Heart left ventricle (tissue), 13 donors: ENCODE data around the gene TMEM92.

ENCODE experiments used
- CTCF ChIP-seq, 12 donors: fragments of 200-600 bp; sonication (generic) in 4 of 12; IDR thresholded peaks; one replicate each; pipeline versions ENCODE4 v1.5.0 to v1.8.0; 2018 to 2022; ENCODE audit warnings: antibody characterized with exemption in 12 of 12, mild to moderate bottlenecking in 5 of 12
- POLR2A ChIP-seq, 2 donors: fragments of 450-650 bp; IDR thresholded peaks; one replicate each; pipeline ENCODE4 v1.6.1; 2017; ENCODE audit warnings: antibody characterized with exemption in 2 of 2, mild to moderate bottlenecking in 2 of 2, moderate library complexity in 2 of 2
- donor health status: ischemic (EF 13 %, LVEDD 7.1; RV severe dilation, severe dysfunction).
- donor health status: DM: no; HTN: yes; CAD: no.
- donor health status: DM: no; HTN: no; CAD: no.
- donor health status: ischemic (EF 25% LVEDD 6.9; RV normal size, moderate dysfunction).
- donor health status: ischemic (EF 25% LVEDD 5.7; RV mildly dilated, moderate dysfunction).
- donor health status: ischemic (EF 35%, LVEDD 5.7; RV mildly dilated, moderate dysfunction).
- donor health status: nonischemic (EF 11% LVEDD 7.7; RV severe dilation, severe dysfunction).
- donor health status: DM: yes; HTN: yes; CAD: no.
- donor health status: PGD.
- donor health status: ischemic (EF 29% LVEDD 5.4; RV normal size, mild dysfunction).
- donor health status: nonischemic (EF 23%, LVEDD 6.1; RV moderate dilation, normal function).

GRCh38 chr17:50260501-50260911 is 13.8 kb upstream of the TMEM92 start:
- TF ChIP-seq CTCF (IDR thresholded peaks at IDR 0.05) (no peak), POLR2A (IDR thresholded peaks at IDR 0.05) (no peak)
